ENCODE results near the gene FAM13C.

FAM13C gene

DNA sequence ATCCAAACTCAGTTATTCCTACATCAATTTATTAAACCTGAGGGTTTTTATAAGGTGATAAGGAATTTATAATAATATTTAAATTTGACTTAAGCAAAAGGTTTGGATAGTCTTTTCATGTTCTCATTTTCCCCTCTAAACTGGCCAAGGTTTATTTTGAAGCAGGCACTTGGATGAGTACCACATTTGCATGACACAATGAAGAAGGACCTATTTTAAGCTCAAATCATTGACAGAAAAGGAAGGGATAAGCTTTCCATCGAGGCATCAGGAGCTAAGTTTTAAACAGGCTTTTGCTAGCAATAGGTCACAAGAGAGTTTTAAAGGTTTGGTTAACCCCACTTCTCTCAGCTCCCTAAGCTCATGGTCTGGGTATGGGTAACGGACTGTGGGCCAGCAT lies 28.7 kb upstream of the FAM13C start:
- H3K27ac ChIP-seq = peak overlapping the region; percentile 44 to 61
- DNase-seq (ENCODE audit: low spot score) = no peak
- no peak for TF ChIP-seq CTCF (IDR thresholded peaks at IDR 0.05)

GRCh38 chr10:59388671-59388976 lies 26.3 kb upstream of the FAM13C start:
- no peak for DNase-seq (ENCODE audit: low spot score)
- Histone ChIP-seq H3K4me3 (no peak overlapping the region), H3K27ac (peak overlapping the region; percentile 67 to 87)
- no peak for TF ChIP-seq CTCF (IDR thresholded peaks at IDR 0.05)

More for the DNA sequence above, 28.7 kb upstream of the FAM13C start:
- H3K4me3 ChIP-seq = no peak overlapping the region

GRCh38 chr10:59387951-59388670 lies 25.8 kb upstream of the FAM13C start:
- peak; percentile 75 for DNase-seq (ENCODE audit: low spot score)
- TF ChIP-seq CTCF (IDR thresholded peaks at IDR 0.05) = no peak
- H3K4me3 ChIP-seq = no peak overlapping the region
- H3K27ac ChIP-seq = peak overlapping the region; percentile 67 to 87

DNA sequence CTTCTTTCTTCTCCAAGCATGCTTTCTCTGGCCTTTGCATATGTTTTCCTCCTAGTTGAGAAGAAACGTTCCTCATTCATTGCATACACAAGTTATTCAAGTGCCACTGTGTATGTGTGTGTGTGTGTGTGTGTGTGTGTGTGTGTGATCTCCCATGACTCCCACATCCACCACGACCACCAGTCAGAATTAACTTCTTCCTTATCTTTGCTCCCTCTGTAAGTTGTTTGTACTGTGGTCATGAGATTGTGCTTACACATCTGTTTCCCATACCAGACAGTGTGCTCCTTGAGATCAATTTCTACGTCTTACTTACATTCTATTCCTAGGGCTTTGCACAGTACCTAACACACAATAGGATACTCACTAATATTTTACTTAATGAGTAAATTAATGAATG lies 22.4 kb upstream of the FAM13C start:
- TF ChIP-seq CTCF (IDR thresholded peaks at IDR 0.05) = no peak
- Histone ChIP-seq H3K27ac (peak overlapping the region in 1 of 2 donors; percentile 10), H3K4me3 (no peak overlapping the region)
- DNase-seq (ENCODE audit: low spot score) = no peak

DNA sequence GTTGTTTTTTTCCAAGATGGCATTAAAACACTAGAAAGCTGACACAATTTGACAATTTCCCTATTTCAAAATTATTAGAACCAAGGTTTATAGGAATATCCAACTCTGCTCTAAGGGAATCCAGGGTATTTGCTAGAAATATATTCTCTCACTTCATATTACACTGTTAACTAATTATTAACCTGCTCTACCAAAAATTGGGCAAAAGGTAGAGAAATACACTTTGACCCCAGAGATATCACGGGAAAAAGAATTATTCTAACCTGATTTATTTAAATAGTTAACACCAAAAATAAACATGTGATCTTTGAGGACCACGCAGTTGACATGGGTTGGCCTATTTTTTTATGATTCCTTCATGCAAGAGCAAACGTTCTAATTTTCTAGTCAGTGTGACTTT lies 21.6 kb upstream of the FAM13C start:
- Histone ChIP-seq H3K4me3 (no peak overlapping the region), H3K27ac (peak overlapping the region; percentile 77 to 83)

GRCh38 chr10:59383436-59383835 lies 21.1 kb upstream of the FAM13C start:
- H3K27ac ChIP-seq = peak overlapping the region; percentile 77 to 83
- no peak for DNase-seq (ENCODE audit: low spot score)
- no peak overlapping the region for H3K4me3 ChIP-seq
- no peak for TF ChIP-seq CTCF (IDR thresholded peaks at IDR 0.05)

More for the DNA sequence above, 21.6 kb upstream of the FAM13C start:
- no peak for TF ChIP-seq CTCF (IDR thresholded peaks at IDR 0.05)
- no peak for DNase-seq (ENCODE audit: low spot score)

GRCh38 chr10:59382831-59383295 lies 20.5 kb upstream of the FAM13C start:
- Histone ChIP-seq H3K4me3 (no peak overlapping the region), H3K27ac (peak overlapping the region; percentile 77 to 83)
- no peak for TF ChIP-seq CTCF (IDR thresholded peaks at IDR 0.05)
- DNase-seq (ENCODE audit: low spot score) = no peak
